HG03342 (cell line): ENCODE measurements around the gene TTL.
A peak's percentile ranks its signal among the peaks of the same experiment; 100 is the strongest.
"Not testable (repeated sequence)": the region's sequence is repeated elsewhere in the genome, so short reads cannot be mapped to it uniquely, and the experiment has no call there.

Experiments
- ATAC-seq: cut with Tn5 transposase; IDR thresholded peaks from one replicate; pipeline ENCODE4 v1.9.1; 2021; ENCODE audit warnings: mild to moderate bottlenecking, moderate library complexity; ENCODE audit not compliant: unreplicated experiment

The TTL gene

GRCh38 chr2:112519506-112519905, 37.5 kb downstream of the TTL start:
- no peak for ATAC-seq

DNA sequence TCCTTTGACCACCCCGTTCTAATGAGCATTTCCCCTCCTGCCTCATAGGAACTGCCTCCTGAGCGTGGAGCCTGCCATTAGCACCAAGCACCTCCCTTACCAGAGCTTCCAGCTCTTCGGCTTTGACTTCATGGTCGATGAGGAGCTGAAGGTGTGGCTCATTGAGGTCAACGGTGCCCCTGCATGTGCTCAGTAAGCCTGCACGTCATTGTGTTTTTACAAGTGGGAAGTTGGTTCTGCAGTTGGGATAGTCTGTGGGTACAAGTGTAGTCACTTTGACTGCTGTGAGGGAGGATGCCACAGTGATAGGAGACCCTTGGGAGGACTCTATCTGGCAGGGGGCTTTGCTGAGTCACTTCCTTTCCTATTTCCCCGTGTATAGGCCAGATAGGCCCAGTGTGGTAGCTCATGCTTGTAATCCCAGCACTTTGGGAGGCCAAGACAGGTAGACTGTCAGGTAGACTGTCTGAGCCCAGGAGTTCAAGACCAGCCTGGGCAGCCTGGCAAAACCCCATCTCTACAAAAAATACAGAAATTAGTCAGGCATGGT, 38.4 kb downstream of the TTL start:
- no peak for ATAC-seq

DNA sequence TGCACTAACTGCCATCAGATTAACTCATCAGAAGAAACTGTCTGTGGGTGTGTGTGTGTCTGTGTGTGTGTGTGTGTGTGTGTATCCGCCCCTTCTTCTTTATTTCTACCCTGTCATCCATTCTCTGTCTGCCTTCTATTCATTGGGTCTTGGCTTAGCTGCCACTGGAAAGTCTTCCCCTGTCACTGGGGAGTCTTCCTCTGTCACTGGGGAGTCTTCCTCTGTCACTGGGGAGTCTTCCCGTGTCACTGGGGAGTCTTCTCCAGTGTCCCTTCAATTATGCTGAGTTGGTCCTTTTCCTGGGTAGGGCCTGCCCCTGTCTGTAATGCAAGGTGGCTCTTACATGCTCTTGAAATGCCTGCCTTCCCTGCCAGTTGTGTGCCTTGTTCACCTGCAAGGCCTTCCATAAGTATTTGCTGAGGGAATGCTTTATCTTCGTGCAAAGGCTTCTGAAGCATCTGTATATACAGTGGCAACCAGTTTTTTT, 41.4 kb downstream of the TTL start:
- ATAC-seq = no peak

- not testable (repeated sequence) for ATAC-seq
Measured at GRCh38 chr2:112524276-112524675, 42.3 kb downstream of the TTL start.

- ATAC-seq = no peak
Measured at GRCh38 chr2:112528541-112528940, 46.6 kb downstream of the TTL start.

DNA sequence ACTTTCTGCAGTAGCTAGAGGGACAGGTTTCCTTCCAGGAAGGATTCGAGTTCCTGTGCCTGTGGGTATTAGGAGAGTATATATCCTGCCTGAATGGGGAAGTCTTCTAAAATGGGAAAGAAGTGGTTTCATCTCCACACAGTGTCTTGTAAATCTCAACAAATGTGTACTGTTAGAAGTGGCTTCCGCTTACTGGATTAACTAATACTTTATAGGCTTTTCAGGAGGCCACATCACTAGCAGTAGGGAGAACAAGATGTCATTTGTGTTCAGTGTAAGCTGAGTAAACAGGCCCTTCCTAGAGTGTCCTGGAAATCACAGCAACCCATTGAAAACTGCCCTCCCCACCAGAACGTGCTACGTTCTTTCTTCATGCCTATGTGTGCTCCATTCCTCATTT, 47.8 kb downstream of the TTL start:
- no peak for ATAC-seq

GRCh38 chr2:112530728-112531127, 48.8 kb downstream of the TTL start:
- ATAC-seq = no peak

DNA sequence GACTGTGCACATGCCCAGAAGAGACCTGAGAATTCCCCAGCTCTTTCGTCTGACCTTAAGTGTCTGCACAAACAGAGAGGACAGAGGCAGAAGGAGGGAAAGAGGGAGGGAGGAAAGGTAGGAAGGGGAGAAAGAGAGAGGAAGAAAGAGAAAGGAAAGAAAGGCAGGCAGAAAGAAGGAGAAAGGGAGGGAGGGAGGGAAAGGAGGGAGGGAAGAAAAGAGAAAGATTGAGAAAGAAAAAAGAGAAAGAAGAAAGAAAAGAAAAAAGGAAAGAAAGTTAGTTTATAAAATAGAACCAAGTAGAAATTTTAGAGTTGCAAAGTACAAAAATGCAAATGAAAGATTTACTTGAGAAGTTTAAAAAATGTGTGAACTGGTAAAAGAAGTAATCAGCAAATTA, 52.9 kb downstream of the TTL start:
- ATAC-seq = no peak

- ATAC-seq = not testable (repeated sequence)
Measured at GRCh38 chr2:112536665-112537064, 54.7 kb downstream of the TTL start.

- no peak for ATAC-seq
Measured at GRCh38 chr2:112539306-112539705, 57.4 kb downstream of the TTL start.

- no peak for ATAC-seq
Measured at GRCh38 chr2:112540906-112541305, 59.0 kb downstream of the TTL start.

GRCh38 chr2:112541315-112542122, 59.6 kb downstream of the TTL start:
- ATAC-seq = peak; percentile 55

GRCh38 chr2:112542123-112542983, 60.4 kb downstream of the TTL start, which contains the start of gene POLR1B:
Gene POLR1B, plus strand, starts transcription at chr2:112542465. Its CDS starts 30 bp downstream, at chr2:112542495.
- peak; percentile 79 for ATAC-seq

DNA sequence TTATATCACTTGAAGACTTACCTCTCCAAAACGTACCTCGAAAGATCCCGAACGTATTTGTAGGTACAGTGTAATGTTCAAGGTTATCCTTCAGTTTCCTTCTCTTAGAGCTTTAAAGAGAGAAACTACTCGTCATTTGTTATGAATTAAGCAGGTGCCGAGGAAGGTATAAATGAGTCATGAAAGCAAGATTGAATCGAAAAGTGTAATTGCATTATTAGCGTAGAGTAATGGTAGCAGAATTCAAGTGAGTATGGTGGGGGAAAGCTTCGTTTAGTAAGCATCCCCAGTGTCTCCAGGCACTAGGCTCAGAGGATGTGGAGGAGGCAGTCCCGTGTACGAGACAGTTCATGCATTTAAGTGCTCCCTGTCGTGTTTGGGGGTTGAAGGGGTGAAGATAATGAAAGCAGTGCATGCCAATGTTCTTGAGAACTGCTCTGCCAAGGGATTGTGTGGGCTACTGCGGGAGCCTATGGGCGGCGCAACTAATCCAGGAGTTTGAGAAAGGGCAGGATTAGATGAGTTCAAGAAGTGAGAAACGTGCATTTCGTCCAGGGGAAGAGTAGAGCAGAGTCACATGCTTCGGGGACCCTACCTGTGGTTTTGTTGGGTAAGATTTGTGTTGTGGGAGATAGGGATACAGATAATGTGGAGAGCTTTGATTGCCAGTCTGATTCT, 61.2 kb downstream of the TTL start:
- ATAC-seq = no peak

GRCh38 chr2:112547333-112547732, 65.4 kb downstream of the TTL start:
- ATAC-seq = no peak

DNA sequence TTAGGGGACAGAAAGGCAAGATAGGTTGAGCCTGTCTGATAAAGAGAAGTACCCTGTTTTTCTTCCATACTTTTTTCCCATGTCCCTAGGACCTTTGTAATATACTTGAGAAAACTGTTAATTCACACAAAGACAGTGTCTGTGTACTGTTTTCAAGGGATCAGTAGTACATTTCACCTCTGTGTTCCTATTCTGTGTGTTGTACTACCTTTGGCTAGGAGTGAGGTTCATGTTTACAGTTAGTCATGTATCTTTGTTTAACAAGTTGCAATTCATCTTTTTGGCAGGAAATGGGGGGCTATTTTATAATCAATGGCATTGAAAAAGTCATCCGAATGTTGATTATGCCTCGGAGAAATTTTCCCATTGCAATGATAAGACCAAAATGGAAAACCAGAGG, 67.0 kb downstream of the TTL start:
- ATAC-seq = no peak

- no peak for ATAC-seq
Measured at GRCh38 chr2:112566104-112566503, 84.1 kb downstream of the TTL start.

DNA sequence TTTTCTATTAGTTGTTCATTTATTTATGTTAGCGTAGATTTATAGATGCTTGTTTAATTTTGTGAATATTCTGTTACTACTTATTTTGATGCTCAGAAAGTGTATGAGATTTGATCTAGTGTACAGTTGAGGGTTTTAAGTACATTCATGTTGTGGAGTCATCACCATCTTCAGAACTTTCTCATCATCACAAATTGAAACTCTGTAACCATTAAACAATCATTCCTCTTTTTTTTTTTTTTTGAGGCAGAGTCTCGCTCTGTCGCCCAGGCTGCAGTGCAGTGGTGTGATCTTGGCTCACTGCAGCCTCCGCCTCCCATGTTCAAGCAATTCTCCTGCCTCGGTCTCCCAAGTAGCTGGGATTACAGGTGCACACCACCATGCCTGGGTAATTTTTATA, 84.6 kb downstream of the TTL start:
- ATAC-seq = not testable (repeated sequence)

DNA sequence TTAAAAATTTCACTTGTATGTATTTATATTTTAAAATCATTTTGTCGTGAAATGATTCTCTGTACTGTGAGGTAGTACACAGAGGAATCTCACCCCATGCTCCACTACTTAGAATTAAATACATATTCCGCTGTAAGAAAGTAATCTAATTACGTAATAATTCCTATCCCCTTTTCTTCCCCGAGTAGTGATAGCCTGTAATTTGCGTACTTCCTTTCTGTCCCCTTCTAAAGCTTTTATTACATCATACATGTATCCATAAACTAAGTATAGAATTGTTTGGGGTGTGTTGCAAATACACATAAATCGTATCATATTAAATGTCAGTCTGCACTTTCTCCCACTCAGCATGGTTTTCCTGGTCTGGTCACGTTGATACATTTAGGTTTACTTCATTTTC, 90.0 kb downstream of the TTL start:
- no peak for ATAC-seq

DNA sequence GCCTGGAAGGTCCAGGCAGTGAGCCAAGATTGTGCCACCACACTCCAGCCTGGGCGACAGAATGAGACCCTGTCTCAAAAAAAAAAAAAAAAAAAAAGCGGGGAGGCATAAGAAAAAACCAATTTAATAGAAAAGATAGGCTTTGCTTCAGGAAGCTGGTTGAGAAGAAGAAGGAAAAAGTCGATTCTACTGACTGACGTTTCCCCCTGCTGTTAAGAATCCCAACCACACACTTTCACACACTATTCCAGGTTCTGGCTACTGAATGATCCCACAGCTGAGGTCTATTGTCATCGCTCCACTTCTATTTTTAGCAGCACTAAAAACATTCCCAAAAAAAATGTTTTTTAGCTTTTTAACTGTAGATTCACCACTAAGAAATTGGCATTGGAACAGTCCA, 95.8 kb downstream of the TTL start:
- no peak for ATAC-seq

- no peak for ATAC-seq
Measured at GRCh38 chr2:112579241-112579640, 97.3 kb downstream of the TTL start.
